ENCODE results near the gene FOXP1.

DNA sequence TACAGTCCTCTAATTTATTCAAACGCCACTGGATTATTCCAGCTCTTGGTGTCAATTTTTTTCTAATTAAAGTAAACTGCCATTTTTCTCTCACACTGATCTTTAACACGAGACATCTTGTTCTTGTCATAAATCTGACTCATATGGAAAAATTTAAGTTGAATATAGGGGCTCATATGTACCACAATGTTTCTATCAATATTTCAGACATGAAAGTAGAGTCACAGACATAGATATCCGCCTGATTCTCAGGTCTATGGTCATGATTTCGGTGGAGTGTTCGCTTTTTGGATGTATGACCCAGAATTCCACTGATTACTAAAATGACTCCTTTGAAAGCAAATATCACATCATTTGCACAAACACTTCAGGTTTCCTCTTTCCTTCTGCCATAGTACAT lies 552.8 kb downstream of the FOXP1 start:
- TF ChIP-seq SIN3A (IDR thresholded peaks at IDR 0.05; ENCODE audit: borderline replicate concordance, insufficient read depth, low read depth, low read length) (no peak), POLR2AphosphoS5 (IDR thresholded peaks at IDR 0.05; ENCODE audit: low read depth, low read length) (no peak), TCF7L2 (IDR thresholded peaks at IDR 0.05; ENCODE audit: low read depth, low read length) (no peak)
- TF ChIP-seq, protein P1, sequence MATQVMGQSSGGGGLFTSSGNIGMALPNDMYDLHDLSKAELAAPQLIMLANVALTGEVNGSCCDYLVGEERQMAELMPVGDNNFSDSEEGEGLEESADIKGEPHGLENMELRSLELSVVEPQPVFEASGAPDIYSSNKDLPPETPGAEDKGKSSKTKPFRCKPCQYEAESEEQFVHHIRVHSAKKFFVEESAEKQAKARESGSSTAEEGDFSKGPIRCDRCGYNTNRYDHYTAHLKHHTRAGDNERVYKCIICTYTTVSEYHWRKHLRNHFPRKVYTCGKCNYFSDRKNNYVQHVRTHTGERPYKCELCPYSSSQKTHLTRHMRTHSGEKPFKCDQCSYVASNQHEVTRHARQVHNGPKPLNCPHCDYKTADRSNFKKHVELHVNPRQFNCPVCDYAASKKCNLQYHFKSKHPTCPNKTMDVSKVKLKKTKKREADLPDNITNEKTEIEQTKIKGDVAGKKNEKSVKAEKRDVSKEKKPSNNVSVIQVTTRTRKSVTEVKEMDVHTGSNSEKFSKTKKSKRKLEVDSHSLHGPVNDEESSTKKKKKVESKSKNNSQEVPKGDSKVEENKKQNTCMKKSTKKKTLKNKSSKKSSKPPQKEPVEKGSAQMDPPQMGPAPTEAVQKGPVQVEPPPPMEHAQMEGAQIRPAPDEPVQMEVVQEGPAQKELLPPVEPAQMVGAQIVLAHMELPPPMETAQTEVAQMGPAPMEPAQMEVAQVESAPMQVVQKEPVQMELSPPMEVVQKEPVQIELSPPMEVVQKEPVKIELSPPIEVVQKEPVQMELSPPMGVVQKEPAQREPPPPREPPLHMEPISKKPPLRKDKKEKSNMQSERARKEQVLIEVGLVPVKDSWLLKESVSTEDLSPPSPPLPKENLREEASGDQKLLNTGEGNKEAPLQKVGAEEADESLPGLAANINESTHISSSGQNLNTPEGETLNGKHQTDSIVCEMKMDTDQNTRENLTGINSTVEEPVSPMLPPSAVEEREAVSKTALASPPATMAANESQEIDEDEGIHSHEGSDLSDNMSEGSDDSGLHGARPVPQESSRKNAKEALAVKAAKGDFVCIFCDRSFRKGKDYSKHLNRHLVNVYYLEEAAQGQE (IDR thresholded peaks at IDR 0.05; ENCODE audit: insufficient read depth in 1 of 2, low read depth in 2 of 2, low read length in 1 of 2) = no peak
- TF ChIP-seq, protein P2, sequence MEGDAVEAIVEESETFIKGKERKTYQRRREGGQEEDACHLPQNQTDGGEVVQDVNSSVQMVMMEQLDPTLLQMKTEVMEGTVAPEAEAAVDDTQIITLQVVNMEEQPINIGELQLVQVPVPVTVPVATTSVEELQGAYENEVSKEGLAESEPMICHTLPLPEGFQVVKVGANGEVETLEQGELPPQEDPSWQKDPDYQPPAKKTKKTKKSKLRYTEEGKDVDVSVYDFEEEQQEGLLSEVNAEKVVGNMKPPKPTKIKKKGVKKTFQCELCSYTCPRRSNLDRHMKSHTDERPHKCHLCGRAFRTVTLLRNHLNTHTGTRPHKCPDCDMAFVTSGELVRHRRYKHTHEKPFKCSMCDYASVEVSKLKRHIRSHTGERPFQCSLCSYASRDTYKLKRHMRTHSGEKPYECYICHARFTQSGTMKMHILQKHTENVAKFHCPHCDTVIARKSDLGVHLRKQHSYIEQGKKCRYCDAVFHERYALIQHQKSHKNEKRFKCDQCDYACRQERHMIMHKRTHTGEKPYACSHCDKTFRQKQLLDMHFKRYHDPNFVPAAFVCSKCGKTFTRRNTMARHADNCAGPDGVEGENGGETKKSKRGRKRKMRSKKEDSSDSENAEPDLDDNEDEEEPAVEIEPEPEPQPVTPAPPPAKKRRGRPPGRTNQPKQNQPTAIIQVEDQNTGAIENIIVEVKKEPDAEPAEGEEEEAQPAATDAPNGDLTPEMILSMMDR (IDR thresholded peaks at IDR 0.05) = no peak

Data from Panc1 (cell line).